Germinal center (tissue), 1 donor: ENCODE results near the gene RTL10.
"Not testable (repeated sequence)": the region's sequence is repeated elsewhere in the genome, so short reads cannot be mapped to it uniquely, and the experiment has no call there.

Experiments used
- DNase-seq: peaks from one replicate; pipeline ENCODE4 v3.0.0; 2012; ENCODE audit warnings: mixed read lengths, low spot score

RTL10 gene

DNA sequence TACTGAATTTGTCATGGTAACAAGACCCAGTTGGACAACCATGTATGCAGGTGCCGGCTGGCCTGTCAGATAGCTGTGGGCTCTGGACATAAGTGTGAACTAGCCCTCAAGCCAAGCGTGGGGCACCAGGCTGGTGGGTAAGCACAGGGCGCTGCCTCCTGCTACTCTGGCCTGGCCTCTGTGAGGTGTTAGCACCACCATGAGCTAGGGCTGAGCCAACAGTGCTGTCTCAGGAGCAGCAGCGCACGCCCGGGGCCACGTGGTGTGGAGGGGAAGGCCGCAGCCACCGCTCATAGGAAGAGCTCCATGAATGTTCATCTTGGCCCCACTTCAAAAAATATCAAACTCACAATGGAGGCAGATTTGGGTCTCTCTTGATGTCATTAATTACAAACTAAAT lies 35.3 kb upstream of the RTL10 start:
- no peak for DNase-seq

DNA sequence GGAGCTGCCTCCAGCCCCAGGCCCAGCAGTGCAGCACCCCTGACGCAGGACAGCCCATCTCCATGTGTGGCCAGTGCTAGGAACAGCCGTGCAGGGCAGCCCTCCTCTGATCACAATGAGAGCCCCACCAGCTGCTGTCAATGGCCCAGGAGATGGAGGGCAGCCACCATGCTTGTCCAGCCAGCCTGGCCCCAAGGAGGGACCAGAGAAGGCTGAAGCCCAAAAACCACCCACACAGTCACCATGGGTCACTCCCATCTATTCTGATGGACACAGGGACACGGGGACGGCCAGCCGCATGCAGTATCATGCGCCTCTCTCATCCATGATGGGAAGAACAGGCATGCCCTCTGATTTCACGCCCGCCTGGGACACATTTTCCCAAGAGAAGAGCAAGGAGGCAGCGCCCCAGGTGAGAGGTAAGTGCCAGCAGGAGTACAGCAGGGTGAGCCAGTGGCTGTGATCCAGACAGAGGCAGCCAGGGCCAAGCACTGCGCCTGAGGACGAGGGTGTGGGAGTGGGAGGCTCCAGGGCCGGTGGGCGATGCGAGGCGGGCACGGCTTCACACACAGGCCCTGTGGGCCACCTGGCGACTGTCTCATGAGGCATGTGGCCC lies 33.6 kb upstream of the RTL10 start:
- DNase-seq, result no peak

DNA sequence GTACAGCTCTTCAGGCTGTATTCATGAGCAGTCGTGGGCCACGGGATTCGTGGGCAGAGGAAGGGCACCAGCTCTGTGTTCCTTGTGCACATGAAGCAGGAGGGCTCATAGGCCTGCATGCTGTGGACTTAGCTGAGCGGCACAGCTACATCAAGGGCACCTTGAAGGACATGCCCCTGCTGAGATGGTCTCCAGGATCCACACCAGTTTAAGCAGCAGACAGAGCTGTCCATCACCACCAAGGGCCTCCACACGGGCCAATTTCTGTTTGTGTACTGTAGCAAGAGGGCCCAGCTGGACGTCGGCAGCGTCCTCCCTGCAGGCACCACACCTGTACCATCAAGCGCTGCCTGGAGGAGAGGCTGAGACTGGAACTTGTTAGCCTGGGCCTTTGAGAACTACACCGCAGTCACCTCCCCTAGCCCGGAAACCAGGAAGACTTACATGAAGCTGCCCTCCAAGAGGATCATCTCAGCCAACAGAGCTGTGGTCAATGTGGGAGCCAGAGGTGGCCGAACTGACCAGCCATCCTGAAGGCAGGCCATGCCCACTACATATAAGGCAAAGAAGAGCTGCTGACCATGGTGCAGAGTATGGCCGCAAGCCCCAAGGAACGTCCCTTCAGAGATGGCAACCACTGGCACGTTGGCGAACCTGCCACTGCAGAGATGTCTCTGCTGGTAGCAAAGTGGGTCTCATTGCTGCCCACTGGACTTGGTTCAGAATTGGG lies 32.7 kb upstream of the RTL10 start:
- no peak for DNase-seq

GRCh38 chr22:19886605-19887255 lies 32.1 kb upstream of the RTL10 start:
- DNase-seq, result peak; percentile 75

DNA sequence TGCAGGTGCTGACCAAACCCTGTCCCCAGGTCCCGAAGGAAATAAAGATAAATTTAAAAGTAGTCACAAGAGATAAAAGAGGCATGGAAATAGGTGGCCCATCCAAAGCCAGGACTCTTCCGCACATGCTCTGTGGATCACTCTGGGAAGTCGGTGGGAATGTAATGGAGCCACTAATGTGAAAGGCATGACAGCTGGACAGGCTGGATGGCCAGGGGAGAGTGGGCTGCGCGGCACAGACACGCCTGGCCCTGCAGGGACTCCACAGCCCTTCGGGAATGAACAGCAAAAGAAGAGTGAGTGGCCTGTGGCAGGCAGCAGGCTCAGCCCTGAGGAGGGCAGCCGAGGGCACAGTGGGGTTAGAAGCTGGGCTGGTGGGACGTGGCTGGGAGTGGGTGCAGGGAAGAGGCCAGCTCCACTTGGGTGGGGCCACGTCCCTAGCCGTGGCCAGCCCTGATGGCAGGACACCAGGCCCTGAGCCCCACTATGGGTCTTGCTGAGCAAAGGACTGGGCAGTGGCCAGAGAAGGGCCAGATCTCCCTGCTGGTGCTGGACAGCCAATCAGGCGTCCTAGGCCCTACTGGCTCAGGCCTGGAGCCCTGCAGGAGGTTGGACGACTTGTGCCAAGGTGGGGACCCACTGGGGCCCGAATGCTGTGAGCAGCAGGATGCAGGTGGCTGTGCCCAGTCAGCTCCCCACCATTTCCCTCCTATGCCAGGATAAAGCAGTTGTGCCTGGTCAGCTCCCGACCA lies 31.3 kb upstream of the RTL10 start:
- DNase-seq, result no peak

- no peak for DNase-seq
Measured at GRCh38 chr22:19884954-19885751, 30.5 kb upstream of the RTL10 start.

DNA sequence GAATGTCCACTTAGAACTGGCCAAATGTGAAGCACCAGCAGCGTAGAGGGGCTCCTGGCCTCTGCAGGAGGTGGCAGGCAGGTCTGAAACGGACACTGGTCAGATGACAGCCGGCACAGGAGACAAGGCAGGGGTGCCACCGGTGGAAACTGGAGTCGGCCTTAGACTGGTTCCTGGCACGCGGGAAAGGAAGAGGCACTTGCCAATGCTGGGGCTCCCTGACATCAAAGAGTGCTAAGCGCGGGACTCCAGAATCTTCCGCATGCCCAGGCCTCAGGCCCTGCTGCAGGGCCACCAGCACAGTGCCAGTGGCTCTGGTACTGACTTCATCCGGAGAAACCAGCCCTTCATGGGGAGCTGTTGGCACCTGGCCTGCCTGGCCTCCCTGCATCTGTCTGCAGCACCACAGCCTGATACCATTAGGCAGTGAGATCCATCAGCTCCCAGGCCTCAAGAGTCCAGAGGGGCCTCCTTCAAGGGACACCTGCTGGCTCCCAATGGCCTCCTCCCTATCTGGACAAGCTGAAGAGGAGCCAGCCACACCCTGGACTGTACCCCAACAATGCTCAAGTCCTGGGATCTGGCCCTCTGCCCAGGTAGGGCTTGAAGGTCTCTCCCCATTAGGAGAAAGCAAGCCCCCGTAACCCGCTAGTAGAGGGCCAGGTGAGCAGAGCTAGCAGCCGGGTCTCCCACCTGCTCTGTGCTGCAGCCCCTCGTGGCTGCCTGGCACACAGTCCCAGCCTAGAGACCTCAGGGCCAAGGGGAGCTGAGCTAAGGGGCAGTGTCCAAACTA lies 29.7 kb upstream of the RTL10 start:
- DNase-seq, result no peak

GRCh38 chr22:19883446-19883845 lies 28.8 kb upstream of the RTL10 start:
- DNase-seq, result not testable (repeated sequence)

GRCh38 chr22:19882446-19883381 lies 28.0 kb upstream of the RTL10 start:
- DNase-seq, result no peak

GRCh38 chr22:19880786-19881569 lies 26.3 kb upstream of the RTL10 start:
- no peak for DNase-seq

GRCh38 chr22:19879992-19880785 lies 25.5 kb upstream of the RTL10 start:
- no peak for DNase-seq

DNA sequence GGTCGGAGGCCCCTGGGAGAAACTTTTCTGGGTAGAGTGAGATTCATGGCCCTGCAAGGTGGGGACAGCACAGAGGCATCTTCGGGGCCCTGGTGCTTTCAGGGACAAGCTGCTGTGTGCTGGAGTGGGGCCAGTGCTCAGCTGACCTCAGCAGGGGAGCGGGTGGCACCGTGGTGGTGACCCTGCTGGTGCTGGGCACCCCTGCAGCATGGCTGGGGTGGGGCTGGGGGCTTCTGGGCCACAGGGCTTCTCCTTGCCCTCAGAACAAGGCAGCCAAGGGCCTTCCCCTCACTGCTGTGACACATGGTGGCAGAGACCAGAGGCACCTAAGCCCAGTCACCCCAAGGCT lies 24.9 kb upstream of the RTL10 start:
- DNase-seq, result no peak

DNA sequence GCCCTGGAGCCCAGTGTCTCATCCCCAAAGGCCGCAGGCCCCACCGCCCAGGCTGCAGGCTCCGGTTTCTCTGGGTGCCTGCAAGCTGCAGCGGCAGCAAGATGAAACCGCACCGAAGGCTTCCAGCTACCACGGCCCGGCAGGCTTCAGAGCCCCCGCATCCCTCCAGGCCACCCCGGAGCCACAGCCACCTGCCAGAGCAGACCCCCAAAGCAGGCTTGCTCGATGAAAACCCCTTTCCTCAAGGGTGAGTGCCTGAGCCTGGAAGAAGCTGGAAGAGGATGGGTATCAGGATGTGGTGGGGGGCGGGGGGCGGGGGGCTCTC lies 24.5 kb upstream of the RTL10 start:
- DNase-seq, result no peak

- DNase-seq, result no peak
Measured at GRCh38 chr22:19878461-19879245, 24.0 kb upstream of the RTL10 start.

DNA sequence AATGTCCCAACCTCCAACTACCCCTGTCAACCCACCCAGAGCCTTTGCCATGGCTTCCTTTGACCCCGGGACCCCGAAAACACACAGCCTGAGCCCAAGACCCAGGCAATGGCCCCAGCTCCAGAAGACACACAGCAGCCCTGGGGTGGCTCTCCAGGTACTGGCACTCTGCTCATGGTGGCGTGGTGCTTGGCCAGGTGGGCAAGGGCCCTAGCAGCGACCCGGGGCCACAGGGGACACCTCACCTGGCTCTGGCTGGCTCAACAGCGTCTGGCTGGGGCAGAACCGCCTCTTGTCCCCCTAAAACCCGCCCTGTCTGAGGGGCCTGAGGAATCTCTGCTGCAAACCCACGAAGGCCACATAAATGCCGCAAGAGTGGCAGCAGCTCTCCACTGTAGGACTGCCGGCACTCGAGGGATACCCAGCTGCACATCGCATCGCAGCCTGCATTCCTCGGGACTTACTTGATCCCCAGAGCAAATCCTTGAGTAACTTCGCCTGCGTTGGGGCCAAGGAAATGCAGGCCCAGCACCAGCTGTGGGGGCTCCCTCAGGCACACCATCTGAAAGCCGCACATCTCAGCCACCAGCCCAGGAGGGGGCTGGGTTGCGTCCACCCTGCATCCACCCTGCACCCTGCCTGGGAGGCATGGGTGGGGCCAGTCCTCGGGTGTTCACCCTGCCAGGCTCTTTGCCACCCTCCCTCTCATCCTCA lies 23.1 kb upstream of the RTL10 start:
- DNase-seq, result no peak

GRCh38 chr22:19876941-19877625 lies 22.4 kb upstream of the RTL10 start:
- DNase-seq, result no peak
